Body of pancreas (tissue), 4 donors: ENCODE results near the gene VPS18. TPM values are rescaled to one million over a fixed set of nuclear protein-coding genes. Genes with fewer than 3 reads are reported as not detected.

ENCODE experiments used
- ATAC-seq: fragments of 150-250 bp; one replicate; pipeline ENCODE4 v1.9.1; 2016
- DNase-seq, 4 donors: peaks; one replicate each; pipeline ENCODE4 v3.0.0-alpha.2; 2019
- H3K27ac ChIP-seq, 4 donors: fragments of 200-600 bp; sonication (generic); 1 replicate in 3 of 4; 2 replicates in 1 of 4; pipeline versions ENCODE4 v1.5.1 to v1.6.1; 2016 to 2019; ENCODE audit warnings: mild to moderate bottlenecking in 1 of 4, mixed read lengths in 1 of 4, moderate library complexity in 1 of 4
- H3K27me3 ChIP-seq, 2 donors: fragments of 200-600 bp; sonication (generic); one replicate each; pipeline ENCODE4 v1.6.0; 2016; ENCODE audit warnings: mild to moderate bottlenecking in 1 of 2
- H3K36me3 ChIP-seq, 2 donors: fragments of 200-600 bp; sonication (generic); replicated peaks in 1 of 2; 2 replicates each; pipeline ENCODE4 v1.5.1; 2016; ENCODE audit warnings: low read depth in 2 of 2; ENCODE audit not compliant: insufficient read depth in 1 of 2
- H3K4me1 ChIP-seq: fragments of 200-600 bp; sonication (generic); one replicate; pipeline ENCODE4 v1.6.0; 2016
- H3K4me3 ChIP-seq, 2 donors: fragments of 200-600 bp; sonication (generic); 1 replicate in 1 of 2; 2 replicates in 1 of 2; pipeline ENCODE4 v1.5.1; 2016 to 2019
- H3K9me3 ChIP-seq, 3 donors: fragments of 200-600 bp; sonication (generic); 1 replicate in 2 of 3; 2 replicates in 1 of 3; pipeline ENCODE4 v1.5.1; 2016
- POLR2A ChIP-seq, 3 donors: fragments of 450-650 bp; IDR thresholded peaks; one replicate each; pipeline ENCODE4 v1.6.1; 2016; ENCODE audit warnings: antibody characterized with exemption in 3 of 3, mild to moderate bottlenecking in 2 of 3
- WGBS, 2 donors: methylation state at CpG; one replicate each; pipeline ENCODE4 v1.1.5; 2017; 5-methylcytosine and 5-hydroxymethylcytosine counted together
- intact Hi-C: fragments of 100-400 bp; cut with DNase I; formaldehyde crosslinking; loops from one replicate; pipeline ENCODE4 v1.15.1; 2023
- total RNA-seq, 2 donors: library from RNA; depleted of rRNA; stranded (reverse); fragments of >200 nt; gene quantifications; one replicate each; pipeline ENCODE4 v1.1.0, GENCODE V29; 2016
- TF ChIP-seq, protein P1 (sequence below), 7 experiments: fragments of 450-650 bp in 4 of 7; fragments of 200-600 bp in 3 of 7; sonication (generic) in 3 of 7; IDR thresholded peaks; one replicate each; pipeline ENCODE4 v1.5.1; 2016 to 2019; ENCODE audit warnings: antibody characterized with exemption in 7 of 7

The VPS18 gene
- total RNA-seq, 2 donors from 2014 or later, result 10.9 to 14.8 TPM

DNA sequence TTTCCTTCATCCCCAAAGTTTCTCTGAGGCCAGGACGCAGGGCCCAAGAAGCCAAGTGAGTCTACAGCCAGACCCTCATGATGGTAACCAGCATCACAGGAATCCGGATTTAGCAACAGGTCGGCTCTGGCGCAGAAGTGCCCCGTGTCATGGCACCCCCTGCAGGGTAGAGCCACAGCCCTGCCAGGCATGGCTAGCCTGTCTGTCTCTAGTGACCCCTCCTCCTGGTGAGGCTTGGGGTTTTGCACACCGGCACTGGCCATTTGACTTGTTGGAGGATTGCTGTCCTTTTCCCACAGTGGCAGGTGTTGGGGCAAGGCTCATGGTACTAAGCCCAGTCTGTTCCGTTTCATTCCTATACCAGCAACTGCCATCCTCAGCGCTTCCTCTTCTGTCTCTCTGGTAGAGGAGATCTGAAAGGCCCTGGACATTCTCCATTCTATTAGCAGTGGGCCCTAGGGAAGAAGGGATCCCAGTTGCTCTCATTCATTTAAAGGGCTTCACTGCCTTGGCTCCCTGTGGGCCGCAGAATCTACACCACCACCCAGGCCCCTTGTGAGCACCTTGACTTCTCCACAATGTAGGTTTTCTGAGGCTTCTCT, 49.6 kb downstream of the VPS18 start:
- TF ChIP-seq, protein P1, sequence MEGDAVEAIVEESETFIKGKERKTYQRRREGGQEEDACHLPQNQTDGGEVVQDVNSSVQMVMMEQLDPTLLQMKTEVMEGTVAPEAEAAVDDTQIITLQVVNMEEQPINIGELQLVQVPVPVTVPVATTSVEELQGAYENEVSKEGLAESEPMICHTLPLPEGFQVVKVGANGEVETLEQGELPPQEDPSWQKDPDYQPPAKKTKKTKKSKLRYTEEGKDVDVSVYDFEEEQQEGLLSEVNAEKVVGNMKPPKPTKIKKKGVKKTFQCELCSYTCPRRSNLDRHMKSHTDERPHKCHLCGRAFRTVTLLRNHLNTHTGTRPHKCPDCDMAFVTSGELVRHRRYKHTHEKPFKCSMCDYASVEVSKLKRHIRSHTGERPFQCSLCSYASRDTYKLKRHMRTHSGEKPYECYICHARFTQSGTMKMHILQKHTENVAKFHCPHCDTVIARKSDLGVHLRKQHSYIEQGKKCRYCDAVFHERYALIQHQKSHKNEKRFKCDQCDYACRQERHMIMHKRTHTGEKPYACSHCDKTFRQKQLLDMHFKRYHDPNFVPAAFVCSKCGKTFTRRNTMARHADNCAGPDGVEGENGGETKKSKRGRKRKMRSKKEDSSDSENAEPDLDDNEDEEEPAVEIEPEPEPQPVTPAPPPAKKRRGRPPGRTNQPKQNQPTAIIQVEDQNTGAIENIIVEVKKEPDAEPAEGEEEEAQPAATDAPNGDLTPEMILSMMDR (IDR thresholded peaks at IDR 0.05), result no peak
- TF ChIP-seq POLR2A (IDR thresholded peaks at IDR 0.05), result no peak
- H3K27me3 ChIP-seq, result no peaks in the 10 kb centered on the region
- intact Hi-C loops, result no loop called here
- peaks cover 27% of the 10 kb centered on the region for H3K4me1 ChIP-seq
- 84 to 86% methylated on average over 4 to 9 of the region's 9 CpGs for WGBS, 2 donors
- no peak for DNase-seq
- no peak overlapping the region for H3K4me3 ChIP-seq
- ATAC-seq, result no peak
- H3K36me3 ChIP-seq, result no peaks in the 10 kb centered on the region
- H3K9me3 ChIP-seq, result no peaks in the 10 kb centered on the region
- H3K27ac ChIP-seq, result no peak overlapping the region

DNA sequence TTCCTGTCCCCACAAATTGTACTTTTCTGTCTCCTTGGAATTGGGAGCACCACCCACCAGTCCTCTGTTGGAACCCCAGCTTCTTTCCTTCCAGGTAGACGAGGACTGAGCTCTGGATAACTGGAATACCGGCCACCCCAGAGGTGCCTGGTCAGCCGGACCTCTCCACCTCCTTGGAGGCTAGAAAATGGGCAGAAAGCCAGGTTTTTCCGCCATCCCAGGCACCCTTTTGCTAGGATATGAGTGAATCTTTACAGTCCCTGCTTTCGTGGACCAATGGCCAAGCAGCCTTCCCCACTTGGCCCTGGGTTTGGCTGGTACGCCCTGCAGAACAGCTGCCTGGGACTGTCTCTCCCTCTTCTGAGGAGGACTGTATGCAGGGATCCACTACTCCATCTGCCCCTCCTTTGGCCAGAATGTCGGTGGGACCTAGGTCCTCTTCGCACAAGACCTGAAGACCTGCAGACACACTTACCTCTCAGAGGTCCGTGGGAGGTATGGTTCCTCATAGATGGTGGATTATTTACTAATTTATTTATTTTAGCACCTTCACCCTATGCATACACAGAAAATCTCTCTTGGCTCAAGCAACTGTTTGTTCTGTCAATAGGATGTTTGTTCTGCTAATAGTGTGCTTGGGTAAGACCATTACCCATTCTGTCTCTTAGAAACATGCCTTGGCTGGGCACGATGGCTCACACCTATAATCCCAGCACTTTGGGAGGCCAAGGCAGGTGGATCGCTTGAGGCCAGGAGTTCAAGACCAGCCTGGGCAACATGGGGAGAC, 50.5 kb downstream of the VPS18 start:
- DNase-seq (no peak), ATAC-seq (no peak)
- peaks cover 34% of the 10 kb centered on the region for H3K4me1 ChIP-seq
- H3K9me3 ChIP-seq, result no peaks in the 10 kb centered on the region
- H3K4me3 ChIP-seq, result no peak overlapping the region
- no peaks in the 10 kb centered on the region for H3K36me3 ChIP-seq
- no peak overlapping the region for H3K27ac ChIP-seq
- 41 to 49% methylated on average over 9 to 11 of the region's 11 CpGs for WGBS, 2 donors
- intact Hi-C loops, result no loop called here
- no peak for TF ChIP-seq POLR2A (IDR thresholded peaks at IDR 0.05)
- TF ChIP-seq, protein P1 (IDR thresholded peaks at IDR 0.05), result no peak
- no peaks in the 10 kb centered on the region for H3K27me3 ChIP-seq

DNA sequence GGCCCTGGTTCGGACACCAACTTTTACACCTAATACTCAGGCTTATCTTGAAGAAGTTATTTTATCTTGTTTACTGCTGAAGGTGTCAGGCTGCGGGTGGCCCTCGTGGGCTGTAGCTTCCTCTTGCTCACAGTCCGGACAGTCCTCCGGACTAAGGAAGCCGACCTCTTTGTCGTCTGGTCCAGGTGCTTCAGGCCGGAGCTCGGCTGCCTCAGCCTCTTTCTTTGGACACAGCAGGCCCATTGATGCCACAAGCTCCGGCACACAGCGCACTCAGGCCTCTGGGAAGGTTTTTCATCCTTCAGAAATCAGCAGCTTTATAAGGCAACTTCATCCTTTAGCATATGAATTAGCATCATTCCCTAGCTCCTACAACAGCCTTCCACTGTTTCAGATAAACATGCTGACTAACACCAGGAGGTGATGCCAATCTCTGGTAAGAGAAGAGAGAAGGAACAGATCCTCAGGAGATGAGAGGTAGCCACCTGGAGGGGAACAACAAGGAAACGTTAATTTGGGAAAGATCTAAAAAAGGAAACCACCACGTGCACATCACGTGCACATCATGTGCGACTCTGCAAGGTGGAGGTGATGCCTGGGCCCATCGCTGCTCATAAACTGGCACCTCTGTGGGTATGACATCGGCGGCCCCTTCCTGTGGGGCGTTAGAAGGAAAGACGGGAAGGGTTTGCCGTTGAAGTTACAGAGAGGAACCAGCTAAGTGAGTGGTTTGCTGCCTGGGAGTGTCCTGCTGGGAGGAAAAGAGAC, 54.6 kb downstream of the VPS18 start:
- no peak for DNase-seq
- Histone ChIP-seq H3K4me3 (no peak overlapping the region), H3K27me3 (no peaks in the 10 kb centered on the region), H3K36me3 (no peaks in the 10 kb centered on the region), H3K9me3 (no peaks in the 10 kb centered on the region), H3K27ac (peak overlapping the region; percentile 62 to 83 (median 73)), H3K4me1 (peaks cover 35% of the 10 kb centered on the region)
- no peak for TF ChIP-seq POLR2A (IDR thresholded peaks at IDR 0.05)
- TF ChIP-seq, protein P1 (IDR thresholded peaks at IDR 0.05), result no peak
- intact Hi-C loops, result no loop called here
- ATAC-seq, result no peak
- WGBS, 2 donors, result 78 to 90% methylated on average over 21 of the region's 21 CpGs

DNA sequence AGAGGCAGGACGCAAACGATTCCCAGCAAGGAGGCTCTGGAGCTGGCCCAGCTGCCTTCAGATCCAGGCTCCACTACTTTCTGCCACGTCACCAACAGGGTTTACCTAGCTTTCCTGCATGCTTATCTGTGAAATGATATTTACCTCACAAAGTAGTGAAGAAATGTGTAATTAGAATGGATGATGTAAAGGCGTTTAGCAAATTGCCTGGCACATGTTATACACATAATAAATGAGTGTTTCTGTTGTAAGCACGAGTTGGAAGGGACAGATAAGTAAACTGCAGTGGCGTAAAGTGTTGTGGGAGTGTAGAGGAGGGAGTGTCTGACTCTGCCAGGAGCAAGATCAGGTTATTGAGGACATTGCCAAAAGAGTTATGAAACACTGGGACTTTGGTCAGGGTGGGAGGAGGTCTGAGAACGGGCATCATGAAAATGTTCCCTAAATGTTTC, 55.5 kb downstream of the VPS18 start:
- intact Hi-C loops, result no loop called here
- H3K4me3 ChIP-seq, result no peak overlapping the region
- H3K27me3 ChIP-seq, result no peaks in the 10 kb centered on the region
- DNase-seq, result peak; percentile 64 to 80 (median 76)
- peaks cover 40% of the 10 kb centered on the region for H3K4me1 ChIP-seq
- WGBS, 2 donors, result 13 to 16% methylated on average over 7 of the region's 7 CpGs
- H3K9me3 ChIP-seq, result no peaks in the 10 kb centered on the region
- peak; percentile 52 for ATAC-seq
- TF ChIP-seq POLR2A (IDR thresholded peaks at IDR 0.05), result peak in 1 of 3 donors; percentile 31
- TF ChIP-seq, protein P1 (IDR thresholded peaks at IDR 0.05), result peak in 1 of 7 experiments; percentile 6
- peak overlapping the region; percentile 62 to 83 (median 73) for H3K27ac ChIP-seq
- H3K36me3 ChIP-seq, result no peaks in the 10 kb centered on the region
